ENCODE results near the gene PNPLA7.
A peak's percentile ranks its signal among the peaks of the same experiment; 100 is the strongest.

The PNPLA7 gene

GRCh38 chr9:137431416-137431931 lies 118.7 kb downstream of the PNPLA7 start:
- no peak for DNase-seq

- no peak for DNase-seq
Measured at GRCh38 chr9:137430723-137431415, 119.3 kb downstream of the PNPLA7 start.

GRCh38 chr9:137429974-137430722 lies 120.1 kb downstream of the PNPLA7 start:
- no peak for DNase-seq

GRCh38 chr9:137429546-137429890 lies 120.7 kb downstream of the PNPLA7 start:
- DNase-seq: no peak

- no peak for DNase-seq
Measured at GRCh38 chr9:137428841-137429545, 121.2 kb downstream of the PNPLA7 start.

- DNase-seq: no peak
Measured at GRCh38 chr9:137428311-137428630, 121.9 kb downstream of the PNPLA7 start.

- DNase-seq: no peak
Measured at GRCh38 chr9:137427454-137428310, 122.5 kb downstream of the PNPLA7 start.

- no peak for DNase-seq
Measured at GRCh38 chr9:137426018-137426681, 124.1 kb downstream of the PNPLA7 start.

GRCh38 chr9:137423514-137424291 lies 126.5 kb downstream of the PNPLA7 start:
- DNase-seq: no peak

- peak; percentile 96 for DNase-seq
Measured at GRCh38 chr9:137422604-137423513, 127.3 kb downstream of the PNPLA7 start, which contains the start of the genes EXD3 and NOXA1. Gene EXD3 (minus strand): TSS chr9:137423162. CDS start chr9:137395357, 27,805 bp downstream. Gene NOXA1 (plus strand): TSS chr9:137423393. CDS start chr9:137423530, 137 bp downstream.

GRCh38 chr9:137421838-137422603 lies 128.2 kb downstream of the PNPLA7 start:
- no peak for DNase-seq

GRCh38 chr9:137417161-137418021 lies 132.8 kb downstream of the PNPLA7 start:
- DNase-seq: no peak

- DNase-seq: no peak
Measured at GRCh38 chr9:137416563-137417151, 133.5 kb downstream of the PNPLA7 start.

- no peak for DNase-seq
Measured at GRCh38 chr9:137416006-137416562, 134.1 kb downstream of the PNPLA7 start.

GRCh38 chr9:137415451-137415850 lies 134.8 kb downstream of the PNPLA7 start:
- no peak for DNase-seq

- no peak for DNase-seq
Measured at GRCh38 chr9:137412431-137412830, 137.8 kb downstream of the PNPLA7 start.

- peak; percentile 67 for DNase-seq
Measured at GRCh38 chr9:137411645-137412380, 138.4 kb downstream of the PNPLA7 start.

All from stimulated activated CD4-positive, alpha-beta T cell treated with anti-CD3 and anti-CD28 coated beads, Interleukin-15, amount 100 ng/mL, for 24 hours (primary cell).